CD4-positive, alpha-beta T cell treated with Interleukin-17A for 1 hour (primary cell): ENCODE results near the gene STK32C.
A peak's percentile ranks its signal among the peaks of the same experiment; 100 is the strongest.

Source experiments
- DNase-seq: peaks from one replicate; pipeline ENCODE4 v3.0.0-alpha.2; 2020

The STK32C gene

GRCh38 chr10:132178046-132178445 lies 129.7 kb downstream of the STK32C start:
- DNase-seq, result no peak

DNA sequence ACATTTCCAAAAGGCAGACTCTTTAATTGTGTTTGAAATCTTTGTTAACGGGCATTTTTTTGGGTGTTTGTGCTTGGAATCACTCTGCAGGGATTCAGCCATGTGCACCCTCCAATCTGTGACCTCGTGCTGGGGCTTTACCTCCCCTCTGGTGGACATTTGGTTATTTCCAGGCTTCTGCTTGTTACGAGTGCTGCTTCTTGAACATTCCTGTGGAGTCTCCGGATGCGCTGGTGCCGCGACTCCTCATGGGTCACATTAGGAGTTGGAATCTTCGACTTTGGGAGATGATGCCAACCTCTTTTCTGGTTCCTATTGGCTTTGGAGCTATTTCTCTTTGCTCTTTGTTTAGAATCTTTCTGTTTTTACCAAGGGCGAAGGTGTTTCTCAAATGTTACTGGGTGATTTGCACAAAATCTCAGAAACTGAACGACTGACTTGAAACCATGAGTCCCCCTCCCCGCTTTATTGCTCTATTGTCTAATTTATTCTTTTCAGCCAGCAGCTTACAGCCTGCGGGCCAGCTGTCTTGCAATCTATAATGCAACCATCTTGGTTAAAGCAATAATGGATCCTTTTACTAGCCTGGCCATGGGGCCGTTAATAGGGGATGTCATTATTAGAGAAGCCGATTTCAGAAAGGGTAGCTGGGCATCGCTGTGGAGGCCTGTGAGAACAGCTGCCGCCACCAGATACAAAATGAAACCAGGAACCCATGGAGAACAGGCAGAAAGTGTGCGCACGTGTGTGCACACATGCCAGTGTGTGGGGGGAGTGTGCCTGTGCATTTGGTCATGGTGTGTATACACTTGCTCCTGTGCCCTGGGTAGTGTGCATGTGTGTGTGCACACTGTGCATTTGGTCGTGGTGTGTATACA lies 130.9 kb downstream of the STK32C start:
- DNase-seq, result no peak

DNA sequence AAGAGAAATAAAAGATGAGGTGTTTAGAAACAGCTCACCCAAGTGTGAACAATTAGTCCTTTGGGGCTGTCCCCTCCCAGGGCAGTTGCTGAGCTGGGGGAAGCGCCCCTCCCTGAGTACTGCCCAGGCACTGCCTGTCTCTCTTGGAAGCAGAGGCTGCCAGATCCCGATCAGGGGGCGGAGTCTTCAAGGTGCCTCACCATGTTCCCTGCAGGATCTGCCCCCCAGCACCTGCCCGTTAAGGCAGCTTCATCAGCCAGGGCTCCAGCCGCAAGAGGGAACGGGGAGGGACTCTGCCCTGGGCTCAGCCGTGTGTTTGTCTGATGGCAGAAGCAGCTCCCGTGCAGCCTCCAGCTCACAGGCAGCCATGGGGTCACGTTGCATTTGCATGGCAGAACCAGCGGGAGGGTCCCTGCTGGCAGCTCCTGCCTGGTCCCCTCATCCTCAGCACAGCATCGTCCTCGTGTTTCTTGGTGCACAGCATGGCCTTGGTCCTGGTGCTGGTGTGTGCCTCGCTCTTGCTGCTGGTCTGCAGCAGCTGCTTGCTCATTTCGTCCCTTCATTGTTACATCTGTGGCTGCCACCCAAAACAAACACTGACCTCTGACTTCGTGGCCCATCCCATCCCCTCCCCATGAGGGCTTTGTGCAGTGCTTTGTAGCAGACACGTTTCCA lies 131.7 kb downstream of the STK32C start:
- DNase-seq, result no peak

- no peak for DNase-seq
Measured at GRCh38 chr10:132175408-132175807, 132.3 kb downstream of the STK32C start.

- DNase-seq, result no peak
Measured at GRCh38 chr10:132174237-132174636, 133.5 kb downstream of the STK32C start.

DNA sequence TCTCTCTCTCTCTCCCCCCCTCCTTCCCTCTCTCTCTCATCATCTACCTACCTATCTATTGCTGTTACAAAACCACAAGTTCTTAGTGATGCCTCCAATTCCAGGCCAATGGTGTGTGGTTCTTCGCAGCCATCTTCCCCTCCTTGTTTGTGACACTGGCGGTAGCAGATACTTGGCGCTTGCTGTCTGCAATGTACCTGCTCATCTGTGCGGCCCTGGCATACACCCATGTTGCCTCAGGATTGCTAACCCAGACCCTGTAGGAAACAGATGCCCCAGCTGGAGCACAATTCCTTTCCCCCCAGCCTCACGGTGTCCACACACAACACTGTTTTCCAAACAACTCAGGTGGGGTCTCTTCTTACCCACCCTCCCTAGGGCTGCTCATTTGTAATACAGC lies 134.6 kb downstream of the STK32C start:
- DNase-seq, result no peak

DNA sequence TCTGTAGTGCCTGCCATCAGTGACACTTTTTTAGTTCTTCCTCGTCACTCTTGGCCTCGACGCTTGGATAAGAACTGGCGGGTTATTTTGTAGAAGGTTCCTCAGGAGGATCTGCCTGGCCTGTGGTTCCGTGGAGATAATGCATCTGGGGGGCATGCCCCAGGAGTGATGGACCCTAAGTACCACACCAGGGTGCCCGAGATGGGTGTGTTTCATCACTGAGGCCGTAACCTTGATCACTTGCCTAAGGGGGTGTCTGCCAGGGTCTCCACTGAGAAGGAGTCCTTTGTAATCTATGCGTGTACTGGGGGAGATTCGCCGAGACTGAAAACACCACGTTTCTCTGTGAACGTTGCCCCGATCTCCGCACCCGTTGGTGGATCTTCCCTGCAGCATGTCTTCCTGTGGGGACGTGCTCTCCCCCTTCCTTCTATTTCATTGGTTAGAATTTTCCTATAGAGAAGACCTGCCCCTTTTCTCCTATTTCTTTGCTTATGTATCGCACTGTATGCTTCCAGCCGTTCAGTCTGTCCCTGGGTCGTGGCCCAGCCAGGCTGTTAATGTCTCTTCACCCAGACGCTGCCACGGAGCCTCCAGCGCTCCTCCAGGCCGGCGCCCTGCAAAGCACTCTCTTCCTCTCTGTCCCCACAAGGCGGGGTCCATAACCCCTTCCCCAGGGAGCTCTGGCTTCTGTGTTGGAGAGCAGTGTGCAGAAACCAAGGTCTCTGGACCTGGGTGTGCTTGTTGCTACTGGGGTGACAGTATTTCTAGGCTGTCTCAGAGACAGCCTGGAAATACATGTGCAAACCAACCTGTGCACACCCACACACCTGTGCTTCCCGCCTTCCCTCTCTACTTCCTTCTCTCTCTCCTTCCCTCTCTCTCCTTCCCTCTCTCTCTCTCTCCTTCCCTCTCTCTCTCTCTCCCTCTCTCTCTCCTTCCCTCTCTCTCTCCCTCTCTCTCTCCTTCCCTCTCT lies 135.4 kb downstream of the STK32C start:
- no peak for DNase-seq

- DNase-seq, result no peak
Measured at GRCh38 chr10:132170561-132171361, 137.0 kb downstream of the STK32C start.

DNA sequence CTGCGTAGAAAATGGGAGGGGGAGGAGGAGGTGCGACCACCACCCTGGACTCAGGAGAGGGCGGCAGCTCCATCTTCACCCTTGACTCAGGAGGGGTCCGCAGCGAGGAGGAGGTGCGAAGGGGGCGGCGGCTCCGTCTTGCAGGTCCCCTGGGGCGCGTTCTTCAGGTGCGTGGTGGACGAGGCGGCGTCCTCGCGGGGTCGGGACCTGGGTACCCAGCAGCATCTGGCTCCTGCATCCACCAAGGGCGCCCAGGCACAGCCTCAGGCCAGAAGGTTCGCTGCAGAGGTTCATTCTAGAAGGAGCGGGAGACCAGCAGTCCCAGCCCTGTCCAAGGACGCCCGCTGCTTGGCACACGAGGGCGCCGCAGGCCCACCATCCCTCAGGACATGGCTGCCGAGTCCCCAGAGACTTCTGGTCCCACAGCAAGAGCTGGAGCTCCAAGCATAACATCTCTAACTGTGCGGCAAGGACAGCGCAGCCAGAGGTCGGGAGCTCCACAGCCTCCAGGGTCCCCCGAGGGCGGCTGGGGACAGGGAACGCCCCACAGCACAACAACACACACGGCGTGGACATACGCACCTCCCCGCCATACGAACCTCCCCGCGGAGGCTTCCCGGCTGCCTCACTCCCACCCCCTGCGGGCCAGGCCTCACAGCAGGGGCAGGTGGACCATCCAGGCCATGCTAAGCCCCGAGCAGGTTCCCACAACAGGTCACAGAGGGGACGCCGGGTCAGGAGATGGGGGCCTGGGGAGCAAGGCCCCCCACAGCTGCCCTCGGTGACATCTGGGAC lies 137.8 kb downstream of the STK32C start:
- no peak for DNase-seq

GRCh38 chr10:132169031-132169765 lies 138.6 kb downstream of the STK32C start:
- no peak for DNase-seq

DNA sequence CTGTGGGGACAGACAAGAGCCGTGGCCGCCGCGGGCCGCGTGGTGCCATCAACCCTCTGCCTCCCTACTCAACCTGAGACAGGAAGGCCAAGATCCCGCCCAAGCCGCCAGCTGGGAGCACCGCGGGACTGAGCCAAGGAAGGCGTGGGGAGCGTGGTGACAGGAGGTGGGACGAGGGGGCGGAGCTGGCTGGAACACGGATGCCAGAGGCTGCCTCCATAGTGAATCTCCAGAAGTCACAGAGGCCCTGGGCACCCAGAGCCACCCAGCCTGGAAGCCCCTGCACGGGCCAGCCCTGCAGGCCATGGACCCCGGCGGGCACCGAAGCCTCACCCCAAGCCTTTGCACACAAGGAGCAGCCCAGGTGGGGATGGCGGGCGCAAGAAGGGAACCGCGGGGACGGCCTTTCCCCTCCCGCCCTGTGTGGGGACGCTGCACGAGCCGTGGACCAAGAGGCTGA lies 139.1 kb downstream of the STK32C start:
- no peak for DNase-seq

DNA sequence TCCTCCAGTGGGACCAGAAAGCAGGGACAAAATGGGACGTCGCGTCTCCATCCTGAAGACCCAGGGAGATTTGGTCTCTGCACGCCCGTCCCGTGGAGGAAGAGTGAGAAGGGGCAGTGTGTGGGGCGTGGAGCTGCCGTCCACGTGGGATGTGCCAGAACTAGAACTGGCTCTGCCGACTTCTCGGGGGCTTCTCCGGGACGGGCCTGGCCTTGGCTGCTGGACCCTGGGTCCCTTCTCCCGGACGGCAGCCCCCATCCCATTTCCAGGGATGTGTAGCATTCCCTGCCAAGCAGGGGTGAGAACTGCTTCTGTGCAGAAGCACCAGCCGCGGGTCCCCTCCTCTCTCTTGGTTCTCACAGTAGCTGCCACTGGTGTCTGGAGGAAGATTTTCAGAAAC lies 139.8 kb downstream of the STK32C start:
- no peak for DNase-seq

DNA sequence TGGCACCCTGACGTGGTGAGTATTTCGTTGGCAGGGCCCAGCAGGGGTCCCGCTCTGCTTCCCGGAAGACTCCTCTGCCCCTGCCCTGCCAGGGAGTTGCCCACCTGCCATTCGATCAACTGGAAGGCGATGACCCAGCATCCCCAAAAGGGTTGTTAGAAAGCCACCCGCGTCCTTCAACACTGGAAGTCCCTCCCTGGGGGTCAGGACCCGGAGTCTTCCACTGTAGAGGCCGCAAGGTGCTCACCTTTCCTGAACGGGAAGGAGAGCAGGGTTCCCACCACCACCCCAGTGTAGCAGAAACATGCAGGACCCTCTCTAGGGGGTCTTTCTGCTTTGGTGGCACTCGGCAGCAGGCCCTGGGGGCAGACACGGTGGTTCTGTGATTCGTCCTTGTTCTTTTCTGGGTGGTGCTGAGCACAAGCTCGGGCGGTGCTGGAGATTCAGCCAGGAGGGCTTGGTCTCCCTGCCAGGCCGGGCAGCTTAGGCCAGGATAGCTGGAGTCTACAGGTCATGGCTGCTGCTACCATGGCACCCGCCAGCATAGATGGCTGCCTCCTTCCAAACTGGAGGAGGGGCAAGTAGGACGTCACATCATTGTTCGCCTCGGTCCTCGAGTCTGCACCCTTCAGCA lies 140.6 kb downstream of the STK32C start:
- no peak for DNase-seq

DNA sequence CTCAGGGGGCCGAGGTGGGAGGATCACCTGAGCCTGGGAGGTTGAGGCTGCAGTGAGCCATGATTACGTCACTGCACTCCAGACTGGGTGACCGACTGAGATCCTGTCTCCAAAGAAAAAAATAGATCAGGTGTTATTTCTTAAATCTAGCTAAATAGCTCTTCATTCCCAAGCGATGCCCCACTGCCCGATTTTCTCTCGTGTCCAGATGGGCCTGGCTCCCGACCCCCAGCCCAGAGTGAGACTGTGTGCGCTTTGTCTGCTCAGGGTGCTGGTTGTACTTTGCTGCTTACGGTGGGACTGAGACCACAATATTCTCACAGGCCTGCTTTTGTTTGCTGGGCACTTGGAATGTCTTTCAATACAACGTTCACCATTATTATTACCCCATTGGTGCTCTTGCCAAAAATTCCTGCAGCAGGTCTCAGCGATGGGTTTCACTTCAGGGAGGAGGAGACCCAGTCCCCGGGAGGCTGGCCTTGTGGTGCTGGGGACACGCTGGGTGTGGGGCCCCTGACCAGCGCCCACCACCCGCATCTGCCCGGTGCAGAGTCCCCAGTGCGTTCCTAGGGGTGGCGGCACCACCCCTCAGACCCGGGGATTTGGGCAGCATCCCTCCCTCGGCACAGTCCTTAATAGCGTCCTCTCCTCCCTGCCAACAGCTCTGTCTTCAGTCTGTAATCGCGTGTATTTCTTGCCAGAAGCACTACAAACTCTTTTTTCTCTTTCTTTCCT lies 141.4 kb downstream of the STK32C start:
- DNase-seq, result no peak

- DNase-seq, result no peak
Measured at GRCh38 chr10:132165416-132165980, 142.3 kb downstream of the STK32C start.

GRCh38 chr10:132164761-132165278 lies 142.9 kb downstream of the STK32C start:
- DNase-seq, result no peak

DNA sequence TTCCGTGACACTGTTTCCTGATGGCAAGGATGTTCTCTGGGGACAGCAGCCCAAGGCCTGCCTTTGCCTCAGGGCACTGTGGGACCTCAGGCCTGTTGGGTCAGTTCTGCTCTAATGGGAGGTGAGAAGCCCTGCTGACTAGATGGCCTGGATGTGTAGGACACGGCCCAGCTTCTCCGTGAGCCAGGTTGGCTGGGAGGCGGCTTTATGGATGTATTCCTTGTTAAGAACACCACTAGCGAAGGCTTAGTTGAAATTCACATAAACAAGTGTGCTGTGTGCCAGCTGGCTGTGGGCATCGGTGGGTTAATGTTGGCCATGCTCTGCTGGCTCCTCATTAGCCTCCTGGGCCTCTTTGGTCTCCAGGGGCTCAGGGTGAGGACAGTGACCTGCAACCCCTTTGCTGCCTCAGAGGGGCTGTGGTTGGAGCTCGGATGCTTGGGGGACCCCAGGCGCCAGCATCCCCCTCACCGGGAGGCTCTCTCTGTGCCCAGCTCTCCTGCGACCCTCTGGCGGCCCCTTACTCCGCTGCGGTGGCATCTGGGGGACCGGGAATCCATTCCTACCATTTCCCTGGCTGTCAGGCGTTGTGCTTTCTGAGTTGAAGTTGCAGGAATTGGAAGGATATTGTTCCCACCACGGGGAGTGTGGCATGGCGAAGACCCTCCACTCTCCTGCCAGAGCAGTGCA lies 143.8 kb downstream of the STK32C start:
- DNase-seq, result no peak

- DNase-seq, result peak; percentile 70
Measured at GRCh38 chr10:132163278-132163765, 144.4 kb downstream of the STK32C start.
